Panc1 (cell line): ENCODE measurements around the gene RAB3IP. TPM values are rescaled to one million over a fixed set of nuclear protein-coding genes. Genes with fewer than 3 reads are reported as not detected.
"Not testable (repeated sequence)": the region's sequence is repeated elsewhere in the genome, so short reads cannot be mapped to it uniquely, and the experiment has no call there.

ENCODE experiments used
- ATAC-seq: fragments of 200-7000 bp; cut with Tn5 transposase; 2 replicates; pipeline ENCODE4 v1.9.1; 2020; ENCODE audit warnings: mild to moderate bottlenecking, moderate library complexity
- BruUV-seq: library from RNA; stranded (reverse); fragments of 400-500 nt; replicated peaks from 2 replicates; lab custom pipeline; 2021; lab: Mats Ljungman, UMichigan
- CTCF ChIA-PET: fragments of 300-600 bp; sonication (Branson Sonifier 250); formaldehyde crosslinking; loops from one replicate; lab custom pipeline; 2022; ENCODE audit warnings: antibody characterized with exemption; lab: Charles Lee
- POLR2A ChIA-PET: fragments of 300-600 bp; sonication (Branson Sonifier 250); formaldehyde crosslinking; loops from one replicate; lab custom pipeline; 2022; ENCODE audit warnings: antibody characterized with exemption; lab: Charles Lee
- DNase-seq: peaks from one replicate; pipeline ENCODE4 v3.0.0-alpha.2; 2010; ENCODE audit warnings: low read depth, low spot score
- H3K27ac ChIP-seq: 2 replicates; pipeline ENCODE4 v1.5.1; 2011; ENCODE audit warnings: mild to moderate bottlenecking, low read length, inconsistent platforms
- H3K27me3 ChIP-seq: fragments of 200-500 bp; sonication (Bioruptor generic); 2 replicates; pipeline ENCODE4 v1.6.0; 2014; ENCODE audit warnings: low read length, inconsistent platforms; ENCODE audit not compliant: control insufficient read depth, insufficient read depth
- H3K36me3 ChIP-seq: fragments of 200-500 bp; sonication (Bioruptor generic); 2 replicates; pipeline ENCODE4 v1.5.1; 2014; ENCODE audit warnings: inconsistent platforms, mild to moderate bottlenecking, low read length, moderate library complexity; ENCODE audit not compliant: control insufficient read depth, insufficient read depth
- H3K4me1 ChIP-seq: 2 replicates; pipeline ENCODE4 v1.5.1; 2011; ENCODE audit warnings: inconsistent platforms, mild to moderate bottlenecking, low read length, moderate library complexity; ENCODE audit not compliant: control insufficient read depth, insufficient read depth
- H3K4me3 ChIP-seq, 2 experiments: 2 replicates each; pipeline ENCODE4 v1.5.1; 2011 to 2012; ENCODE audit warnings: low read depth in 2 of 2, low read length in 2 of 2, mild to moderate bottlenecking in 2 of 2, inconsistent platforms in 1 of 2, moderate library complexity in 1 of 2
- H3K9me3 ChIP-seq: fragments of 200-500 bp; sonication (Bioruptor generic); 2 replicates; pipeline ENCODE4 v1.5.1; 2014; ENCODE audit warnings: low read depth, mild to moderate bottlenecking, inconsistent platforms, low read length, moderate library complexity; ENCODE audit not compliant: control insufficient read depth, insufficient read depth
- POLR2AphosphoS5 ChIP-seq: IDR thresholded peaks from 2 replicates; pipeline ENCODE4 v1.6.1; 2012; ENCODE audit warnings: mild to moderate bottlenecking, low read depth, low read length, moderate library complexity
- SIN3A ChIP-seq: IDR thresholded peaks from 2 replicates; pipeline ENCODE4 v1.6.1; 2012; ENCODE audit warnings: low read depth, mild to moderate bottlenecking, low read length, moderate library complexity, borderline replicate concordance; ENCODE audit not compliant: insufficient read depth
- TCF7L2 ChIP-seq: IDR thresholded peaks from 2 replicates; pipeline ENCODE4 v1.6.1; 2011; ENCODE audit warnings: mild to moderate bottlenecking, low read depth, low read length, inconsistent platforms
- in situ Hi-C: cut with HindIII; loops from 2 replicates; pipeline ENCODE4 v1.10.0; 2016; ENCODE audit warnings: low sequenced_read_pairs, low pct_unique_long_range_greater_than_20kb
- intact Hi-C: fragments of 100-400 bp; cut with micrococcal nuclease; formaldehyde crosslinking; loops from one replicate; pipeline ENCODE4 v1.10.0; 2022; ENCODE audit not compliant: unreplicated experiment
- total RNA-seq: library from RNA; stranded (reverse); gene quantifications from one replicate; pipeline ENCODE4 v1.2.1, GENCODE V29; 2021; ENCODE audit not compliant: unreplicated experiment
- TF ChIP-seq, protein P1 (sequence below), 2 experiments: IDR thresholded peaks; 2 replicates each; pipeline ENCODE4 v1.6.1; 2011 to 2012; ENCODE audit warnings: low read depth in 2 of 2, control low read depth in 1 of 2, low read length in 1 of 2, mild to moderate bottlenecking in 1 of 2, moderate library complexity in 1 of 2; ENCODE audit not compliant: insufficient read depth in 1 of 2
- TF ChIP-seq, protein P2 (sequence below): fragments of 450-650 bp; IDR thresholded peaks from 2 replicates; pipeline ENCODE4 v1.5.1; 2017; ENCODE audit warnings: mild to moderate bottlenecking

Gene RAB3IP
- total RNA-seq, 1 experiment from 2014 or later: 22.9 TPM

DNA sequence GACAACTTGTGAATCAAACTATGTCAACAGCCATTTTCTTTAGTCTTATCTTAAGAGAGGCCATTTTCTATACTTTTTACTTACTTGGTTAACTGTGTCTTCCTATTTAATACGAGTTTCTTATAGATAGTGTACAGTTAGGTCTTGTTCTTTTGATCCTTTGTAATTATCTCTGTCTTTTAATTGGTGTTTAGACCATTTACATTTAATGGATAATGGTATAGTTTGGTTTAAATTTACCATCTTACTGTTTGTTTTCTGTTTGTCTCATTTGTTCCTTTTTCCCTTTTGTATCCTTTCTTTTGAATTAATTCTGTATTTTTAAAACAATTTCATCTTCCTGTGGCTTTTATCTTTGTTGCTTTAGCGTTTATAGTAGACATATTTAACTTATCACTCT, 19.4 kb downstream of the RAB3IP start:
- BruUV-seq: no TSS peak
- Histone ChIP-seq H3K36me3 (no peaks in the 10 kb centered on the region), H3K4me3 (no peak overlapping the region), H3K4me1 (no peaks in the 10 kb centered on the region), H3K27me3 (no peaks in the 10 kb centered on the region), H3K27ac (no peak overlapping the region), H3K9me3 (peaks cover 15% of the 10 kb centered on the region)
- DNase-seq: no peak
- in situ Hi-C loops: no loop called here
- intact Hi-C loops: no loop called here
- no peak for ATAC-seq
- TF ChIP-seq, protein P1, sequence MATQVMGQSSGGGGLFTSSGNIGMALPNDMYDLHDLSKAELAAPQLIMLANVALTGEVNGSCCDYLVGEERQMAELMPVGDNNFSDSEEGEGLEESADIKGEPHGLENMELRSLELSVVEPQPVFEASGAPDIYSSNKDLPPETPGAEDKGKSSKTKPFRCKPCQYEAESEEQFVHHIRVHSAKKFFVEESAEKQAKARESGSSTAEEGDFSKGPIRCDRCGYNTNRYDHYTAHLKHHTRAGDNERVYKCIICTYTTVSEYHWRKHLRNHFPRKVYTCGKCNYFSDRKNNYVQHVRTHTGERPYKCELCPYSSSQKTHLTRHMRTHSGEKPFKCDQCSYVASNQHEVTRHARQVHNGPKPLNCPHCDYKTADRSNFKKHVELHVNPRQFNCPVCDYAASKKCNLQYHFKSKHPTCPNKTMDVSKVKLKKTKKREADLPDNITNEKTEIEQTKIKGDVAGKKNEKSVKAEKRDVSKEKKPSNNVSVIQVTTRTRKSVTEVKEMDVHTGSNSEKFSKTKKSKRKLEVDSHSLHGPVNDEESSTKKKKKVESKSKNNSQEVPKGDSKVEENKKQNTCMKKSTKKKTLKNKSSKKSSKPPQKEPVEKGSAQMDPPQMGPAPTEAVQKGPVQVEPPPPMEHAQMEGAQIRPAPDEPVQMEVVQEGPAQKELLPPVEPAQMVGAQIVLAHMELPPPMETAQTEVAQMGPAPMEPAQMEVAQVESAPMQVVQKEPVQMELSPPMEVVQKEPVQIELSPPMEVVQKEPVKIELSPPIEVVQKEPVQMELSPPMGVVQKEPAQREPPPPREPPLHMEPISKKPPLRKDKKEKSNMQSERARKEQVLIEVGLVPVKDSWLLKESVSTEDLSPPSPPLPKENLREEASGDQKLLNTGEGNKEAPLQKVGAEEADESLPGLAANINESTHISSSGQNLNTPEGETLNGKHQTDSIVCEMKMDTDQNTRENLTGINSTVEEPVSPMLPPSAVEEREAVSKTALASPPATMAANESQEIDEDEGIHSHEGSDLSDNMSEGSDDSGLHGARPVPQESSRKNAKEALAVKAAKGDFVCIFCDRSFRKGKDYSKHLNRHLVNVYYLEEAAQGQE (IDR thresholded peaks at IDR 0.05; ENCODE audit: insufficient read depth in 1 of 2, low read depth in 2 of 2, low read length in 1 of 2): no peak
- TF ChIP-seq TCF7L2 (no peak), SIN3A (no peak), POLR2AphosphoS5 (no peak)
- TF ChIP-seq, protein P2, sequence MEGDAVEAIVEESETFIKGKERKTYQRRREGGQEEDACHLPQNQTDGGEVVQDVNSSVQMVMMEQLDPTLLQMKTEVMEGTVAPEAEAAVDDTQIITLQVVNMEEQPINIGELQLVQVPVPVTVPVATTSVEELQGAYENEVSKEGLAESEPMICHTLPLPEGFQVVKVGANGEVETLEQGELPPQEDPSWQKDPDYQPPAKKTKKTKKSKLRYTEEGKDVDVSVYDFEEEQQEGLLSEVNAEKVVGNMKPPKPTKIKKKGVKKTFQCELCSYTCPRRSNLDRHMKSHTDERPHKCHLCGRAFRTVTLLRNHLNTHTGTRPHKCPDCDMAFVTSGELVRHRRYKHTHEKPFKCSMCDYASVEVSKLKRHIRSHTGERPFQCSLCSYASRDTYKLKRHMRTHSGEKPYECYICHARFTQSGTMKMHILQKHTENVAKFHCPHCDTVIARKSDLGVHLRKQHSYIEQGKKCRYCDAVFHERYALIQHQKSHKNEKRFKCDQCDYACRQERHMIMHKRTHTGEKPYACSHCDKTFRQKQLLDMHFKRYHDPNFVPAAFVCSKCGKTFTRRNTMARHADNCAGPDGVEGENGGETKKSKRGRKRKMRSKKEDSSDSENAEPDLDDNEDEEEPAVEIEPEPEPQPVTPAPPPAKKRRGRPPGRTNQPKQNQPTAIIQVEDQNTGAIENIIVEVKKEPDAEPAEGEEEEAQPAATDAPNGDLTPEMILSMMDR: no peak
- CTCF ChIA-PET: no interaction called here
- POLR2A ChIA-PET: no interaction called here

DNA sequence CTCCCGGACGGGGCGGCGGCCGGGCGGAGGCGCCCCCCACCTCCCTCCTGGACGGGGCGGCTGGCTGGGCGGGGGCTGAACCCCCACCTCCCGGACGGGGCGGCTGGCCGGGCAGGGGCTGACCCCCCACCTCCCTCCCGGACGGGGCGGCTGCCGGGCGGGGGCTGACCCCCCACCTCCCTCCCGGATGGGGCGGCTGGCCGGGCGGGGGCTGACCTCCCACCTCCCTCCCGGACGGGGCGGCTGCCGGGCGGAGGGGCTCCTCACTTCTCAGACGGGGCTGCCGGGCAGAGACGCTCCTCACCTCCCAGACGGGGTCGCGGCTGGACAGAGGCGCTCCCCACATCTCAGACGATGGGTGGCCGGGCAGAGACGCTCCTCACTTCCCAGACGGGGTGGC, 20.9 kb downstream of the RAB3IP start:
- BruUV-seq, intact Hi-C loops, ATAC-seq, POLR2A ChIA-PET, H3K27me3 ChIP-seq, H3K4me3 ChIP-seq, DNase-seq, H3K36me3 ChIP-seq, H3K27ac ChIP-seq, in situ Hi-C loops, H3K4me1 ChIP-seq, CTCF ChIA-PET: not testable (repeated sequence)
- peaks cover 17% of the 10 kb centered on the region for H3K9me3 ChIP-seq

DNA sequence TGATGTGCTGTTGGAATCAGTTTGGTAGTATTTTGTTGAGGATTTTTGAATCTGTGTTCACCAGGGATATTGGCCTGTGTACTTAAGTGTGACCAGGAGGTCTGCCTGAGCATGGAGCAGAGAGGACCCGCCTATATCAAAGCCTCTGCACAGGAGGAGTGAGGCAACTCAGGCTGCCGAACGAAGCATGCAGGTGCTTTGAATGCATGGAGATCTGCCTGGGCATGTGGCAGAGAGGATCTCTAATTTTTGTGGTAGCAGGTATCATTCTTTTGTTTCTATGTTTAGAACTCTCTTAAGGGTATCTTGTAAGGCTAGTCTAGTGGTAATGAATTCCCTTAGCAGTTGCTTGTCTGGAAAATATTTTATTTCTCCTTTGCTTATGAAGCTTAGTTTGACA, 26.9 kb downstream of the RAB3IP start:
- no TSS peak for BruUV-seq
- no peak overlapping the region for H3K4me3 ChIP-seq
- ChIA-PET CTCF (no interaction called here), POLR2A (no interaction called here)
- DNase-seq (no peak), ATAC-seq (no peak)
- H3K4me1 ChIP-seq: no peaks in the 10 kb centered on the region
- TF ChIP-seq SIN3A: no peak
- TF ChIP-seq, protein P2: no peak
- no peak for TF ChIP-seq TCF7L2
- TF ChIP-seq, protein P1 (IDR thresholded peaks at IDR 0.05; ENCODE audit: insufficient read depth in 1 of 2, low read depth in 2 of 2, low read length in 1 of 2): no peak
- TF ChIP-seq POLR2AphosphoS5: no peak
- H3K36me3 ChIP-seq: no peaks in the 10 kb centered on the region
- no peaks in the 10 kb centered on the region for H3K27me3 ChIP-seq
- peaks cover 3% of the 10 kb centered on the region; the same call in 1 of the 2 replicates for H3K9me3 ChIP-seq
- no peak overlapping the region for H3K27ac ChIP-seq
- in situ Hi-C loops: no loop called here
- intact Hi-C loops: no loop called here
